OCI-LY1 (cell line): ENCODE data around the gene ECSCR.

Experiments
- H2AFZ ChIP-seq: fragments of 200-600 bp; sonication (generic), shearing (Covaris generic); 2 replicates; pipeline ENCODE4 v1.6.0; 2014; ENCODE audit warnings: antibody characterized with exemption, mild to moderate bottlenecking, low read length
- H3F3A ChIP-seq: fragments of 200-600 bp; sonication (generic), shearing (Covaris generic); 2 replicates; pipeline ENCODE4 v1.6.0; 2014; ENCODE audit warnings: mild to moderate bottlenecking, antibody characterized with exemption, low read length, moderate library complexity; ENCODE audit not compliant: insufficient read depth
- H3K27ac ChIP-seq: fragments of 200-600 bp; sonication (generic); 2 replicates; pipeline ENCODE4 v1.5.1; 2014; ENCODE audit warnings: low read length, mixed run types, mild to moderate bottlenecking, low read depth; ENCODE audit not compliant: poor library complexity, severe bottlenecking
- H3K27me3 ChIP-seq: fragments of 200-600 bp; sonication (generic); 2 replicates; pipeline ENCODE4 v1.6.0; 2014; ENCODE audit warnings: antibody characterized with exemption, mild to moderate bottlenecking, low read length, moderate library complexity; ENCODE audit not compliant: insufficient read depth
- H3K36me3 ChIP-seq: fragments of 200-600 bp; sonication (generic); 2 replicates; pipeline ENCODE4 v1.6.1; 2014; ENCODE audit warnings: mild to moderate bottlenecking, antibody characterized with exemption, low read length, moderate library complexity, mixed read lengths; ENCODE audit not compliant: insufficient read depth
- H3K4me1 ChIP-seq: fragments of 200-600 bp; sonication (generic); 2 replicates; pipeline ENCODE4 v1.5.1; 2014; ENCODE audit warnings: mild to moderate bottlenecking, low read length, moderate library complexity; ENCODE audit not compliant: insufficient read depth, severe bottlenecking
- H3K4me2 ChIP-seq: fragments of 200-600 bp; sonication (generic), shearing (Covaris generic); 2 replicates; pipeline ENCODE4 v1.6.1; 2014; ENCODE audit warnings: low read length
- H3K4me3 ChIP-seq: fragments of 200-600 bp; sonication (generic); 2 replicates; pipeline ENCODE4 v1.5.1; 2014; ENCODE audit warnings: low read length, low read depth, mild to moderate bottlenecking, mixed read lengths; ENCODE audit not compliant: poor library complexity, severe bottlenecking
- H3K79me2 ChIP-seq: fragments of 200-600 bp; shearing (Covaris generic); 2 replicates; pipeline ENCODE4 v1.6.1; 2016; ENCODE audit warnings: mixed run types, low read length, mixed read lengths; ENCODE audit not compliant: insufficient read depth
- H3K9ac ChIP-seq: fragments of 200-600 bp; sonication (generic), shearing (Covaris generic); 2 replicates; pipeline ENCODE4 v1.6.1; 2014; ENCODE audit warnings: mild to moderate bottlenecking, low read length, mixed read lengths
- H3K9me2 ChIP-seq: fragments of 200-600 bp; sonication (generic), shearing (Covaris generic); 2 replicates; pipeline ENCODE4 v1.6.1; 2014; ENCODE audit warnings: low read depth, mild to moderate bottlenecking, low read length, mixed read lengths
- H3K9me3 ChIP-seq: fragments of 200-600 bp; shearing (Covaris generic); 2 replicates; pipeline ENCODE4 v1.6.1; 2014; ENCODE audit warnings: low read length, mixed read lengths
- H4K20me1 ChIP-seq: fragments of 200-600 bp; sonication (generic), shearing (Covaris generic); 2 replicates; pipeline ENCODE4 v1.6.0; 2016; ENCODE audit warnings: mild to moderate bottlenecking, low read length; ENCODE audit not compliant: insufficient read depth
- CTCF ChIP-seq: fragments of 200-600 bp; sonication (generic), shearing (Covaris generic); IDR thresholded peaks from 2 replicates; pipeline ENCODE4 v1.5.1; 2017; ENCODE audit warnings: mild to moderate bottlenecking, antibody characterized with exemption, low read length, moderate library complexity, mixed read lengths
- EZH2 ChIP-seq: fragments of 200-600 bp; sonication (generic), shearing (Covaris generic); IDR thresholded peaks from 2 replicates; pipeline ENCODE4 v1.8.0; 2017; ENCODE audit warnings: borderline replicate concordance, mixed run types, mild to moderate bottlenecking, antibody characterized with exemption, low read length, moderate library complexity, mixed read lengths

Gene ECSCR

GRCh38 chr5:139415221-139415861 is 47.2 kb downstream of the ECSCR start:
- Histone ChIP-seq H3K9me3 (no peaks in the 10 kb centered on the region), H3K4me3 (no peak overlapping the region), H3K27ac (no peak overlapping the region), H2AFZ (no peak overlapping the region), H3K4me1 (no peaks in the 10 kb centered on the region), H3F3A (no peaks in the 10 kb centered on the region), H4K20me1 (no peaks in the 10 kb centered on the region), H3K9me2 (no peaks in the 10 kb centered on the region), H3K79me2 (no peaks in the 10 kb centered on the region), H3K27me3 (no peaks in the 10 kb centered on the region), H3K4me2 (no peak overlapping the region), H3K9ac (no peak overlapping the region), H3K36me3 (no peaks in the 10 kb centered on the region)
- TF ChIP-seq CTCF, result no peak
- TF ChIP-seq EZH2, result no peak

- no peaks in the 10 kb centered on the region for H3K4me1 ChIP-seq
- H3K9ac ChIP-seq, result no peak overlapping the region
Measured at GRCh38 chr5:139414581-139415130, 47.9 kb downstream of the ECSCR start.

GRCh38 chr5:139413963-139414362 is 48.6 kb downstream of the ECSCR start:
- H3K79me2 ChIP-seq, result no peaks in the 10 kb centered on the region
- no peak overlapping the region for H3K9ac ChIP-seq
- H3K9me3 ChIP-seq, result no peaks in the 10 kb centered on the region
- no peak for TF ChIP-seq EZH2
- no peak for TF ChIP-seq CTCF
- H3K27me3 ChIP-seq, result no peaks in the 10 kb centered on the region
- no peaks in the 10 kb centered on the region for H3F3A ChIP-seq
- no peaks in the 10 kb centered on the region for H3K36me3 ChIP-seq
- no peak overlapping the region for H3K27ac ChIP-seq
- H2AFZ ChIP-seq, result no peak overlapping the region
- no peaks in the 10 kb centered on the region for H4K20me1 ChIP-seq
- no peaks in the 10 kb centered on the region for H3K9me2 ChIP-seq
- no peaks in the 10 kb centered on the region for H3K4me1 ChIP-seq
- H3K4me2 ChIP-seq, result no peak overlapping the region
- no peak overlapping the region for H3K4me3 ChIP-seq

More at GRCh38 chr5:139414581-139415130, 47.9 kb downstream of the ECSCR start:
- TF ChIP-seq CTCF (no peak), EZH2 (no peak)
- no peaks in the 10 kb centered on the region for H3K9me2 ChIP-seq
- H3K27me3 ChIP-seq, result no peaks in the 10 kb centered on the region
- H3K79me2 ChIP-seq, result no peaks in the 10 kb centered on the region
- no peaks in the 10 kb centered on the region for H3F3A ChIP-seq
- H3K36me3 ChIP-seq, result no peaks in the 10 kb centered on the region
- H3K27ac ChIP-seq, result no peak overlapping the region
- H4K20me1 ChIP-seq, result no peaks in the 10 kb centered on the region
- H2AFZ ChIP-seq, result no peak overlapping the region
- no peak overlapping the region for H3K4me2 ChIP-seq
- H3K4me3 ChIP-seq, result no peak overlapping the region
- H3K9me3 ChIP-seq, result no peaks in the 10 kb centered on the region
